GM23338 (cell line): ENCODE data around the gene ACAT1.

Source experiments
- CREB1 ChIP-seq: fragments of 250-450 bp; sonication (Bioruptor Pico); IDR thresholded peaks from 2 replicates; pipeline ENCODE4 v1.5.0; 2020; ENCODE audit warnings: low read depth, mild to moderate bottlenecking, moderate library complexity
- ETS1 ChIP-seq: IDR thresholded peaks from 2 replicates; pipeline ENCODE4 v1.6.1; 2016; ENCODE audit warnings: antibody characterized with exemption
- EZH2 ChIP-seq: fragments of 200-600 bp; sonication (generic); IDR thresholded peaks from one replicate; pipeline ENCODE4 v1.8.0; 2017; ENCODE audit warnings: antibody characterized with exemption, mild to moderate bottlenecking, low read depth; ENCODE audit not compliant: unreplicated experiment
- EZH2phosphoT487 ChIP-seq: fragments of 200-600 bp; sonication (generic); IDR thresholded peaks from one replicate; pipeline ENCODE4 v1.8.1; 2018; ENCODE audit warnings: antibody characterized with exemption; ENCODE audit not compliant: unreplicated experiment
- JUNB ChIP-seq: IDR thresholded peaks from one replicate; pipeline ENCODE4 v1.6.1; 2016; ENCODE audit warnings: antibody characterized with exemption; ENCODE audit not compliant: unreplicated experiment
- NANOG ChIP-seq: IDR thresholded peaks from 2 replicates; pipeline ENCODE4 v1.6.1; 2016; ENCODE audit warnings: antibody characterized with exemption, borderline replicate concordance
- POLR2AphosphoS5 ChIP-seq: IDR thresholded peaks from 2 replicates; pipeline ENCODE4 v1.6.1; 2016; ENCODE audit warnings: antibody characterized with exemption, low read depth
- ZNF331 ChIP-seq: fragments of 250-450 bp; sonication (Bioruptor Pico); IDR thresholded peaks from 2 replicates; pipeline ENCODE4 v1.5.0; 2020; ENCODE audit warnings: low read depth, mild to moderate bottlenecking, moderate library complexity
- TF ChIP-seq, protein P1 (sequence below), 2 experiments: fragments of 200-600 bp in 1 of 2; sonication (generic) in 1 of 2; conservative IDR thresholded peaks; 2 replicates each; pipeline versions ENCODE4 v1.5.1 to v1.6.1; 2016 to 2017; ENCODE audit warnings: antibody characterized with exemption in 2 of 2, low read depth in 2 of 2, mild to moderate bottlenecking in 2 of 2, moderate library complexity in 1 of 2
- TF ChIP-seq, protein P2 (sequence below): IDR thresholded peaks from one replicate; pipeline ENCODE4 v1.6.1; 2018; ENCODE audit warnings: antibody characterized with exemption; ENCODE audit not compliant: unreplicated experiment

- TF ChIP-seq EZH2 (no peak), POLR2AphosphoS5 (no peak), NANOG (no peak), ETS1 (no peak), JUNB (no peak), CREB1 (CRISPR knock-in tag) (no peak), ZNF331 (CRISPR knock-in tag) (no peak), EZH2phosphoT487 (no peak)
- TF ChIP-seq, protein P1, sequence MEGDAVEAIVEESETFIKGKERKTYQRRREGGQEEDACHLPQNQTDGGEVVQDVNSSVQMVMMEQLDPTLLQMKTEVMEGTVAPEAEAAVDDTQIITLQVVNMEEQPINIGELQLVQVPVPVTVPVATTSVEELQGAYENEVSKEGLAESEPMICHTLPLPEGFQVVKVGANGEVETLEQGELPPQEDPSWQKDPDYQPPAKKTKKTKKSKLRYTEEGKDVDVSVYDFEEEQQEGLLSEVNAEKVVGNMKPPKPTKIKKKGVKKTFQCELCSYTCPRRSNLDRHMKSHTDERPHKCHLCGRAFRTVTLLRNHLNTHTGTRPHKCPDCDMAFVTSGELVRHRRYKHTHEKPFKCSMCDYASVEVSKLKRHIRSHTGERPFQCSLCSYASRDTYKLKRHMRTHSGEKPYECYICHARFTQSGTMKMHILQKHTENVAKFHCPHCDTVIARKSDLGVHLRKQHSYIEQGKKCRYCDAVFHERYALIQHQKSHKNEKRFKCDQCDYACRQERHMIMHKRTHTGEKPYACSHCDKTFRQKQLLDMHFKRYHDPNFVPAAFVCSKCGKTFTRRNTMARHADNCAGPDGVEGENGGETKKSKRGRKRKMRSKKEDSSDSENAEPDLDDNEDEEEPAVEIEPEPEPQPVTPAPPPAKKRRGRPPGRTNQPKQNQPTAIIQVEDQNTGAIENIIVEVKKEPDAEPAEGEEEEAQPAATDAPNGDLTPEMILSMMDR (conservative IDR thresholded peaks at IDR 0.05; ENCODE audit: low read depth in 2 of 2): no peak
- TF ChIP-seq, protein P2, sequence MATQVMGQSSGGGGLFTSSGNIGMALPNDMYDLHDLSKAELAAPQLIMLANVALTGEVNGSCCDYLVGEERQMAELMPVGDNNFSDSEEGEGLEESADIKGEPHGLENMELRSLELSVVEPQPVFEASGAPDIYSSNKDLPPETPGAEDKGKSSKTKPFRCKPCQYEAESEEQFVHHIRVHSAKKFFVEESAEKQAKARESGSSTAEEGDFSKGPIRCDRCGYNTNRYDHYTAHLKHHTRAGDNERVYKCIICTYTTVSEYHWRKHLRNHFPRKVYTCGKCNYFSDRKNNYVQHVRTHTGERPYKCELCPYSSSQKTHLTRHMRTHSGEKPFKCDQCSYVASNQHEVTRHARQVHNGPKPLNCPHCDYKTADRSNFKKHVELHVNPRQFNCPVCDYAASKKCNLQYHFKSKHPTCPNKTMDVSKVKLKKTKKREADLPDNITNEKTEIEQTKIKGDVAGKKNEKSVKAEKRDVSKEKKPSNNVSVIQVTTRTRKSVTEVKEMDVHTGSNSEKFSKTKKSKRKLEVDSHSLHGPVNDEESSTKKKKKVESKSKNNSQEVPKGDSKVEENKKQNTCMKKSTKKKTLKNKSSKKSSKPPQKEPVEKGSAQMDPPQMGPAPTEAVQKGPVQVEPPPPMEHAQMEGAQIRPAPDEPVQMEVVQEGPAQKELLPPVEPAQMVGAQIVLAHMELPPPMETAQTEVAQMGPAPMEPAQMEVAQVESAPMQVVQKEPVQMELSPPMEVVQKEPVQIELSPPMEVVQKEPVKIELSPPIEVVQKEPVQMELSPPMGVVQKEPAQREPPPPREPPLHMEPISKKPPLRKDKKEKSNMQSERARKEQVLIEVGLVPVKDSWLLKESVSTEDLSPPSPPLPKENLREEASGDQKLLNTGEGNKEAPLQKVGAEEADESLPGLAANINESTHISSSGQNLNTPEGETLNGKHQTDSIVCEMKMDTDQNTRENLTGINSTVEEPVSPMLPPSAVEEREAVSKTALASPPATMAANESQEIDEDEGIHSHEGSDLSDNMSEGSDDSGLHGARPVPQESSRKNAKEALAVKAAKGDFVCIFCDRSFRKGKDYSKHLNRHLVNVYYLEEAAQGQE: no peak
Measured at GRCh38 chr11:108112057-108112456, 9.3 kb upstream of the ACAT1 start.
